SK-N-SH treated with all-trans-retinoic acid at 6 μM for 48 hours (cell line): Measurements from ENCODE around the gene TFIP11.

Experiments used
- ESRRG ChIP-seq: fragments of 250-450 bp; sonication (Bioruptor Pico); IDR thresholded peaks from 2 replicates; pipeline ENCODE4 v1.6.1; 2021; ENCODE audit warnings: mild to moderate bottlenecking
- ISL1 ChIP-seq: fragments of 250-450 bp; sonication (Bioruptor Pico); IDR thresholded peaks from 2 replicates; pipeline ENCODE4 v2.1.2; 2022; ENCODE audit warnings: mild to moderate bottlenecking, moderate library complexity
- TOX ChIP-seq: fragments of 250-450 bp; sonication (Bioruptor Pico); IDR thresholded peaks from 2 replicates; pipeline ENCODE4 v1.8.0; 2021; ENCODE audit warnings: mild to moderate bottlenecking, moderate library complexity, borderline replicate concordance
- ZNF70 ChIP-seq: fragments of 450-650 bp; formaldehyde crosslinking; IDR thresholded peaks from 2 replicates; pipeline ENCODE4 v1.5.0; 2020; ENCODE audit warnings: mild to moderate bottlenecking, moderate library complexity
- TF ChIP-seq, protein P1 (sequence below): fragments of 250-450 bp; sonication (Bioruptor Pico); IDR thresholded peaks from 2 replicates; pipeline ENCODE4 v1.5.1; 2020; ENCODE audit warnings: low read depth, mild to moderate bottlenecking, moderate library complexity
- TF ChIP-seq, protein P2 (sequence below): fragments of 250-450 bp; sonication (Bioruptor Pico); IDR thresholded peaks from 2 replicates; pipeline ENCODE4 v1.8.0; 2020; ENCODE audit warnings: mild to moderate bottlenecking, moderate library complexity, borderline replicate concordance
- TF ChIP-seq, protein P3 (sequence below): fragments of 250-450 bp; sonication (Bioruptor Pico); IDR thresholded peaks from 2 replicates; pipeline ENCODE4 v1.8.0; 2021; ENCODE audit warnings: low read depth, mild to moderate bottlenecking, moderate library complexity, borderline replicate concordance

DNA sequence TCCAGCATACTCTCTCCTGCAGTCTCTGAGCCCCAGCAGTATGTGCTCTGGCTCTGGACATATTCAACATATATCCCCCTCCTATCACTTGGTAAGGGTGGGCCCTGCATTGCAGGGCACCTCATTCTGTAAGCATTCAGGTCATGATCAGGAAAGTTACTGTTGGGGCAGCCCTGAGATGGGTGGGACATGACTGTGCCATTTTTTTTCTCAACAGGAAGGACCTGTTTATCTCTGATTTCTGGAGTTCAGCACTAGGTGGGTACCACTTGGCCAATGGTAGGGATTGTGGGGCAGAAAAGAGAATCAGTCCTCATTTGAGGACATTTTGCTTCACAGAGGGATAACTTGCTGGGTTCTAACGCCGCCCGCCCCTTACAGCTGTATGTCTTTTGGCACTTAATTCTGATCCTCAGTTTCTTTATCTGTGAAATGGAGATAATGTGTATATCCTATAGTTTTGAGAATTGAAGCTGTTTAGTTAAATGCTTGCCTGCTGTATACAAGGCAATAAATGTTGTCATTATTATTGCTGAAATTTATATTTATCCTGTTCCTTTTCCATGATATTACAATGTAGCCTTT lies 26.4 kb downstream of the TFIP11 start:
- no peak for TF ChIP-seq ZNF70
- TF ChIP-seq, protein P1, sequence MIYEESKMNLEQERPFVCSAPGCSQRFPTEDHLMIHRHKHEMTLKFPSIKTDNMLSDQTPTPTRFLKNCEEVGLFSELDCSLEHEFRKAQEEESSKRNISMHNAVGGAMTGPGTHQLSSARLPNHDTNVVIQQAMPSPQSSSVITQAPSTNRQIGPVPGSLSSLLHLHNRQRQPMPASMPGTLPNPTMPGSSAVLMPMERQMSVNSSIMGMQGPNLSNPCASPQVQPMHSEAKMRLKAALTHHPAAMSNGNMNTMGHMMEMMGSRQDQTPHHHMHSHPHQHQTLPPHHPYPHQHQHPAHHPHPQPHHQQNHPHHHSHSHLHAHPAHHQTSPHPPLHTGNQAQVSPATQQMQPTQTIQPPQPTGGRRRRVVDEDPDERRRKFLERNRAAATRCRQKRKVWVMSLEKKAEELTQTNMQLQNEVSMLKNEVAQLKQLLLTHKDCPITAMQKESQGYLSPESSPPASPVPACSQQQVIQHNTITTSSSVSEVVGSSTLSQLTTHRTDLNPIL (CRISPR knock-in tag): no peak
- TF ChIP-seq TOX (CRISPR knock-in tag): no peak
- TF ChIP-seq, protein P2, sequence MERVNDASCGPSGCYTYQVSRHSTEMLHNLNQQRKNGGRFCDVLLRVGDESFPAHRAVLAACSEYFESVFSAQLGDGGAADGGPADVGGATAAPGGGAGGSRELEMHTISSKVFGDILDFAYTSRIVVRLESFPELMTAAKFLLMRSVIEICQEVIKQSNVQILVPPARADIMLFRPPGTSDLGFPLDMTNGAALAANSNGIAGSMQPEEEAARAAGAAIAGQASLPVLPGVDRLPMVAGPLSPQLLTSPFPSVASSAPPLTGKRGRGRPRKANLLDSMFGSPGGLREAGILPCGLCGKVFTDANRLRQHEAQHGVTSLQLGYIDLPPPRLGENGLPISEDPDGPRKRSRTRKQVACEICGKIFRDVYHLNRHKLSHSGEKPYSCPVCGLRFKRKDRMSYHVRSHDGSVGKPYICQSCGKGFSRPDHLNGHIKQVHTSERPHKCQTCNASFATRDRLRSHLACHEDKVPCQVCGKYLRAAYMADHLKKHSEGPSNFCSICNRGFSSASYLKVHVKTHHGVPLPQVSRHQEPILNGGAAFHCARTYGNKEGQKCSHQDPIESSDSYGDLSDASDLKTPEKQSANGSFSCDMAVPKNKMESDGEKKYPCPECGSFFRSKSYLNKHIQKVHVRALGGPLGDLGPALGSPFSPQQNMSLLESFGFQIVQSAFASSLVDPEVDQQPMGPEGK (CRISPR knock-in tag): no peak
- TF ChIP-seq, protein P3, sequence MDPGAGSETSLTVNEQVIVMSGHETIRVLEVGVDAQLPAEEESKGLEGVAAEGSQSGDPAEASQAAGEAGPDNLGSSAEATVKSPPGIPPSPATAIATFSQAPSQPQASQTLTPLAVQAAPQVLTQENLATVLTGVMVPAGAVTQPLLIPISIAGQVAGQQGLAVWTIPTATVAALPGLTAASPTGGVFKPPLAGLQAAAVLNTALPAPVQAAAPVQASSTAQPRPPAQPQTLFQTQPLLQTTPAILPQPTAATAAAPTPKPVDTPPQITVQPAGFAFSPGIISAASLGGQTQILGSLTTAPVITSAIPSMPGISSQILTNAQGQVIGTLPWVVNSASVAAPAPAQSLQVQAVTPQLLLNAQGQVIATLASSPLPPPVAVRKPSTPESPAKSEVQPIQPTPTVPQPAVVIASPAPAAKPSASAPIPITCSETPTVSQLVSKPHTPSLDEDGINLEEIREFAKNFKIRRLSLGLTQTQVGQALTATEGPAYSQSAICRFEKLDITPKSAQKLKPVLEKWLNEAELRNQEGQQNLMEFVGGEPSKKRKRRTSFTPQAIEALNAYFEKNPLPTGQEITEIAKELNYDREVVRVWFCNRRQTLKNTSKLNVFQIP (CRISPR knock-in tag): no peak
- no peak for TF ChIP-seq ISL1 (CRISPR knock-in tag)
- TF ChIP-seq ESRRG (CRISPR knock-in tag): no peak
